BLaER1 treated with 17β-estradiol and CSF1 and Interleukin-3, amounts not matched to agents 10 nM and 100 nM (cell line): Measurements from ENCODE around the gene TNFRSF1B.

Experiments used
- H3K27ac ChIP-seq, 11 experiments: shearing (Covaris generic); formaldehyde crosslinking; 2 replicates each; pipeline ENCODE4 v1.8.1; 2022
- H3K27me3 ChIP-seq, 11 experiments: shearing (Covaris generic); formaldehyde crosslinking; 2 replicates each; pipeline ENCODE4 v1.8.1; 2022
- H3K36me3 ChIP-seq, 11 experiments: shearing (Covaris generic); formaldehyde crosslinking; 2 replicates each; pipeline ENCODE4 v1.8.1; 2022
- H3K4me1 ChIP-seq, 10 experiments: shearing (Covaris generic); formaldehyde crosslinking; 2 replicates each; pipeline ENCODE4 v1.8.1; 2022
- H3K4me2 ChIP-seq, 11 experiments: shearing (Covaris generic); formaldehyde crosslinking; 2 replicates each; pipeline ENCODE4 v1.8.1; 2022
- H3K4me3 ChIP-seq, 10 experiments: shearing (Covaris generic); formaldehyde crosslinking; 2 replicates each; pipeline ENCODE4 v1.8.1; 2022
- H3K9ac ChIP-seq, 11 experiments: shearing (Covaris generic); formaldehyde crosslinking; 2 replicates each; pipeline ENCODE4 v1.8.1; 2022
- H3K9me3 ChIP-seq, 11 experiments: shearing (Covaris generic); formaldehyde crosslinking; replicated peaks in 1 of 11; 2 replicates each; pipeline ENCODE4 v1.8.1; 2022
- H4K20me1 ChIP-seq, 11 experiments: shearing (Covaris generic); formaldehyde crosslinking; 2 replicates each; pipeline ENCODE4 v1.8.1; 2022
- Cebpa-rat ChIP-seq, 11 experiments: shearing (Covaris generic); IDR thresholded peaks; 2 replicates each; pipeline ENCODE4 v1.8.1; 2022

The TNFRSF1B gene

GRCh38 chr1:12144969-12145368, 21.8 kb upstream of the TNFRSF1B start:
- peaks cover 0 to 5% (median 0%) of the 10 kb centered on the region in 11 experiments; a peak in 1 of 22 replicates for H3K36me3 ChIP-seq
- no peaks in the 10 kb centered on the region for H3K27me3 ChIP-seq
- H3K9ac ChIP-seq: peak overlapping the region in 9 of 11 experiments; percentile 45 to 90 (median 76); a peak in 14 of 22 replicates
- no peaks in the 10 kb centered on the region for H4K20me1 ChIP-seq
- H3K9me3 ChIP-seq: peaks cover 5 to 10% (median 8%) of the 10 kb centered on the region in 11 experiments; a peak in 18 of 22 replicates
- H3K4me3 ChIP-seq: no peak overlapping the region
- peaks cover 85 to 100% (median 98%) of the 10 kb centered on the region in 10 experiments for H3K4me1 ChIP-seq
- peak overlapping the region; percentile 72 to 98 (median 85) for H3K27ac ChIP-seq
- peak overlapping the region; percentile 68 to 92 (median 88); a peak in 21 of 22 replicates for H3K4me2 ChIP-seq
- TF ChIP-seq Cebpa-rat (IDR thresholded peaks at IDR 0.05): no peak

- Histone ChIP-seq H3K27ac (peak overlapping the region; percentile 65 to 98 (median 85); a peak in 20 of 22 replicates), H3K4me1 (peaks cover 89 to 100% (median 99%) of the 10 kb centered on the region in 10 experiments), H3K9ac (peak overlapping the region in 8 of 11 experiments; percentile 34 to 90 (median 70); a peak in 9 of 22 replicates), H3K4me2 (peak overlapping the region in 10 of 11 experiments; percentile 7 to 92 (median 88); a peak in 18 of 22 replicates), H3K36me3 (peaks cover 0 to 6% (median 0%) of the 10 kb centered on the region in 11 experiments; a peak in 1 of 22 replicates), H3K4me3 (no peak overlapping the region), H3K27me3 (no peaks in the 10 kb centered on the region), H4K20me1 (no peaks in the 10 kb centered on the region), H3K9me3 (peaks cover 5 to 12% (median 10%) of the 10 kb centered on the region in 11 experiments; a peak in 18 of 22 replicates)
- TF ChIP-seq Cebpa-rat (IDR thresholded peaks at IDR 0.05): no peak
Observed at GRCh38 chr1:12145616-12146342, 21.0 kb upstream of the TNFRSF1B start.

DNA sequence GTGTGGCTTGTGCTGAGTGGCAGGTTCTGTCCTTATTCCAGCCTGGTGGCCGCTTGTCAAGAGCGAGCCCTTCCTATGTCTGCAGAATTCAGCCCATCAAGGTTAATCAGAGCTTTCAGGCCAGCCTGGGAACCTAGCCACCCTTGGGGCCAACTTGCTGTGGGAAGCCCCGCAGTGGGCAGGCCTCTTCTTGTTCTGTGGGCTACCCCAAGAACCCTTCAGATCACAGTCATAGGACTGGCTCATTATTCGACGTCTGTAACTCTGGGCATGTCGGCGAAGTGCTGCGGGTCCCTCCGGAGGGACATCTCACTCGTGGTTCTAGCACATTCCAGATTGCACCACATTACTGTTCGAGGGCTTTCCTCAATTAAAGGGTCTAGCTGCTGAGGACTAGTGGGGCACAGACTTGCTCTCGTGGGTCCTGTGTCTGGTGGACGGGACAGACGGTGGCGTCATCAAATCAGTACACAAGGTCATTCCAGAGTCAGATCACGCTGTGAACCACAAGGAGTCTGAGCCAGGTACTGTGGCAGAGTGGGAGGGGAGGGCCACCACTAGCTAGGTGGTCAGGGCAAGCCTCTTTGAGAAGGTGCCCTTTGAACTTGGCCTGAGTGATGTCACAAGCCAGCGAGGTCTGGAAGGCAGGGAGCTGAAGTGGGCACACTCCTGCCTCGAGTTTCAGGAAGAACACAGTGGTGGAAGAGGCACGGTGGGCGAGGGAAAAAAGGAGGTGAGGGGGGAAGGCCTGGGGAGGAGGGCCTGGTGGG, 20.3 kb upstream of the TNFRSF1B start:
- peak overlapping the region; percentile 73 to 92 (median 88) for H3K4me2 ChIP-seq
- H4K20me1 ChIP-seq: no peaks in the 10 kb centered on the region
- peak overlapping the region; percentile 30 to 90 (median 65); a peak in 19 of 22 replicates for H3K9ac ChIP-seq
- H3K9me3 ChIP-seq: peaks cover 5 to 12% (median 10%) of the 10 kb centered on the region in 11 experiments; a peak in 18 of 22 replicates
- H3K4me1 ChIP-seq: peaks cover 96 to 100% (median 100%) of the 10 kb centered on the region in 10 experiments
- no peaks in the 10 kb centered on the region for H3K27me3 ChIP-seq
- no peak overlapping the region for H3K4me3 ChIP-seq
- TF ChIP-seq Cebpa-rat (IDR thresholded peaks at IDR 0.05): no peak
- H3K27ac ChIP-seq: peak overlapping the region; percentile 65 to 98 (median 85); a peak in 21 of 22 replicates
- peaks cover 0 to 6% (median 0%) of the 10 kb centered on the region in 11 experiments; a peak in 1 of 22 replicates for H3K36me3 ChIP-seq

DNA sequence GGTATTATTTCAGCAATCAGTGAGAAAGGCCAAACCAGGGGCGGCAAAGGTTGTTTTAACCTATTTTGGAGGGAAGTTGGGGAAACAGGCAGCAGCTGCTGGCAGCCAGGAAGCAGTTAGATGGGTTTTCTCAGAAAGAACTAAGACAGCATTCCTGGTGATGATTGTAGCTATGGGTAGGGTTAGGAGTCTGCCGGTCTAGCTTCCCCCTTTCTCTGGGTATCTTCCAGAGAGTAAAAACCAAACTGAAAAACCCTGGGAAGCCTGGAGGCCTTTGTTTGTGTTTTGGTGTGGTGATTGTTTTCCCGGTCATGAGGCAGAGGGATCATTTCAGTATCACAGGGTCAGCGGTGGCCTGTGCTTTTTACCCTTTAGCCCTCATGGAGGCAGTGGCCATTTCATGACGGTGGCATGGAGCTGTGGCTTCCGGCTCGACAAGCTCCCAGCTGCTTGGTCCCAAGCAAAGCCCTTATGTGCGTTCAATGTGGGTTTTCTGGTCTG, 19.5 kb upstream of the TNFRSF1B start:
- Histone ChIP-seq H3K9me3 (peaks cover 5 to 12% (median 10%) of the 10 kb centered on the region in 11 experiments; a peak in 18 of 22 replicates), H3K27me3 (no peaks in the 10 kb centered on the region), H3K4me2 (peak overlapping the region; percentile 73 to 92 (median 88)), H3K9ac (peak overlapping the region; percentile 30 to 90 (median 65); a peak in 21 of 22 replicates), H4K20me1 (no peaks in the 10 kb centered on the region), H3K27ac (peak overlapping the region; percentile 65 to 98 (median 85); a peak in 21 of 22 replicates), H3K4me1 (peaks cover 99 to 100% (median 100%) of the 10 kb centered on the region in 10 experiments), H3K36me3 (peaks cover 0 to 6% (median 0%) of the 10 kb centered on the region in 11 experiments; a peak in 1 of 22 replicates), H3K4me3 (no peak overlapping the region)
- TF ChIP-seq Cebpa-rat (IDR thresholded peaks at IDR 0.05): no peak

DNA sequence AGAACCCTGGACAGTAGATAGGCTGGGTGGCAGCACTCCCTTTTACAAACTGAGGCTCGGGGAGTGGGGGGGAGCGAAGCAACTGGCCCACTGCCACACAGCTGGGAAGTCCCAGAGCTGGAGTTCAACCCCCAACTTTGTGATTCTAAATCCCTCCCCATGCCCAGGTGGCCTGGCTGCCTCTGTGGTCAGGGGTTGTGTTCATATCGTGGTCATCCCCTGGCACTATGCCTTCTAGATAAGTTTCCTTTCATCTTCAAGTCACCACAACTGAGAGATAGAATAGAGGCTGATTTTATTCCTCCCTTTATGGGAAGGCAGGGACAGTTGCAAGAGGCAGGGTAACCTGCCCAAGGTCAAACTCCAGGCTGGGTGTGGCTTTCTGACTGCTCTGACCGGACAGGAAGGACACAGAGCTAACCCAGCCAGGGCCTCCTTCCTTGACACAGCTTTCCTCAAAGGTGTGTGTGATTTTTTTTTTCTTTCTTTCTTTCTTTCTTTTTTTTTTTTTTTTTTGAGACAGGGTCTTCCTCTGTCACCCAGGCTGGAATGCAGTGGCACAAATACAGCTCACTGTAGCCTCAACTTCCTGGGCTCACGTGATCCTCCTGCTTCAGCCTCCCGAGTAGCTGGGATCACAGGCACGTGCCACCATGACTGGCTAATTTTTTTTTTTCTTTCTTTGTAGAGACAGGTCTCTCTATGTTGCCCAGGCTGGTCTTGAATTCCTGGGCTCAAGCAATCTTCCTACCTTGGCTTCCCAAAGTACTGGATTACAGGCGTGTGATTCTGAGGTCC, 18.4 kb upstream of the TNFRSF1B start:
- Histone ChIP-seq H3K4me3 (peak overlapping the region in 1 of 10 experiments; percentile 20; a peak in 1 of 20 replicates), H3K9ac (peak overlapping the region; percentile 35 to 90 (median 70); a peak in 17 of 22 replicates), H3K27ac (peak overlapping the region; percentile 65 to 98 (median 85))

GRCh38 chr1:12148958-12149790, 17.6 kb upstream of the TNFRSF1B start:
- no peak for TF ChIP-seq Cebpa-rat (IDR thresholded peaks at IDR 0.05)

More for the DNA sequence above, 18.4 kb upstream of the TNFRSF1B start:
- Histone ChIP-seq H4K20me1 (no peaks in the 10 kb centered on the region), H3K4me1 (peaks cover 97 to 100% (median 100%) of the 10 kb centered on the region in 10 experiments), H3K27me3 (no peaks in the 10 kb centered on the region), H3K9me3 (peaks cover 5 to 12% (median 10%) of the 10 kb centered on the region in 11 experiments; a peak in 18 of 22 replicates), H3K4me2 (peak overlapping the region; percentile 73 to 92 (median 88)), H3K36me3 (peaks cover 0 to 6% (median 0%) of the 10 kb centered on the region in 11 experiments; a peak in 1 of 22 replicates)
- TF ChIP-seq Cebpa-rat (IDR thresholded peaks at IDR 0.05): no peak

DNA sequence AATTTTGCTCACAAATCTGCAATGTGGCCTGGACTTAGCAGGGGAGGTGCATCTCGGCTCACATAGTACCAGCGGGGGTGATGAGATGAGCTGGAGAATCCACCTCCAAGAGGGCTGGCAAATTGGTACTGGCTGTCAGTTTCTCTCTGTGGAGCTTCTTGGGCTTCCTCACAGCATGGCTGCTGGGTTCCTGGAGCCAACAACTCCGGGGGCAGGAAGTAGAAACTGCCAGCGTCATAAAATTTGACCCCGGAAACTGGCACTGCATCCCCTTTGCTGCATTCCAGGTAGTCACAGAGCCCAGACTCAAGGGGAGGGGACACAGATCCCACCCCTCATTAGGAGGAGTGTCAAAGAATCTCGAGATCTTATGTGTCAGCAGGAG, 17.0 kb upstream of the TNFRSF1B start:
- no peaks in the 10 kb centered on the region for H4K20me1 ChIP-seq
- H3K4me2 ChIP-seq: peak overlapping the region; percentile 73 to 92 (median 88)
- TF ChIP-seq Cebpa-rat (IDR thresholded peaks at IDR 0.05): no peak
- H3K9me3 ChIP-seq: peaks cover 5 to 12% (median 10%) of the 10 kb centered on the region in 11 experiments; a peak in 18 of 22 replicates
- H3K27me3 ChIP-seq: no peaks in the 10 kb centered on the region
- peak overlapping the region in 5 of 10 experiments; percentile 2 to 52 (median 20); a peak in 3 of 20 replicates for H3K4me3 ChIP-seq
- peak overlapping the region; percentile 65 to 98 (median 85) for H3K27ac ChIP-seq
- H3K36me3 ChIP-seq: peaks cover 0 to 6% (median 0%) of the 10 kb centered on the region in 11 experiments; a peak in 1 of 22 replicates
- H3K9ac ChIP-seq: peak overlapping the region; percentile 49 to 88 (median 70); a peak in 20 of 22 replicates
- peaks cover 94 to 100% (median 98%) of the 10 kb centered on the region in 10 experiments for H3K4me1 ChIP-seq

More at GRCh38 chr1:12148958-12149790, 17.6 kb upstream of the TNFRSF1B start:
- peaks cover 0 to 6% (median 0%) of the 10 kb centered on the region in 11 experiments; a peak in 1 of 22 replicates for H3K36me3 ChIP-seq
- H3K4me1 ChIP-seq: peaks cover 98 to 100% (median 100%) of the 10 kb centered on the region in 10 experiments
- no peaks in the 10 kb centered on the region for H3K27me3 ChIP-seq
- peak overlapping the region; percentile 73 to 92 (median 88) for H3K4me2 ChIP-seq
- H4K20me1 ChIP-seq: no peaks in the 10 kb centered on the region
- peaks cover 5 to 12% (median 10%) of the 10 kb centered on the region in 11 experiments; a peak in 18 of 22 replicates for H3K9me3 ChIP-seq
- peak overlapping the region in 5 of 10 experiments; percentile 2 to 52 (median 20); a peak in 3 of 20 replicates for H3K4me3 ChIP-seq
- peak overlapping the region; percentile 40 to 90 (median 70); a peak in 18 of 22 replicates for H3K9ac ChIP-seq
- peak overlapping the region; percentile 65 to 98 (median 85); a peak in 21 of 22 replicates for H3K27ac ChIP-seq
